DMS 273 (cell line): ENCODE measurements around the gene LEMD3.
A peak's percentile ranks its signal among the peaks of the same experiment; 100 is the strongest.

Experiments used
- DNase-seq: peaks from one replicate; lab custom pipeline; 2025; ENCODE audit not compliant: unreplicated experiment; lab: John Stamatoyannopoulos, UW

LEMD3 gene

GRCh38 chr12:65169320-65170208 lies at the start of gene LEMD3:
LEMD3 (plus strand) TSS chr12:65169583; CDS start chr12:65169597, 14 bp downstream.
- peak; percentile 95 for DNase-seq

- DNase-seq = peak; percentile 57
Measured at GRCh38 chr12:65121049-65121955, 48.1 kb upstream of the LEMD3 start, which contains the start of gene WIF1. WIF1 (minus strand) TSS chr12:65121305; CDS start chr12:65121191, 114 bp downstream.

GRCh38 chr12:65121956-65122469 lies 47.4 kb upstream of the LEMD3 start:
- DNase-seq = no peak

GRCh38 chr12:65122703-65123102 lies 46.7 kb upstream of the LEMD3 start:
- peak; percentile 29 for DNase-seq

GRCh38 chr12:65123435-65124063 lies 45.8 kb upstream of the LEMD3 start:
- peak; percentile 62 for DNase-seq

- DNase-seq = no peak
Measured at GRCh38 chr12:65125247-65125646, 44.1 kb upstream of the LEMD3 start.

GRCh38 chr12:65125975-65126374 lies 43.4 kb upstream of the LEMD3 start:
- no peak for DNase-seq

GRCh38 chr12:65126482-65126881 lies 42.9 kb upstream of the LEMD3 start:
- DNase-seq = no peak

GRCh38 chr12:65133879-65134278 lies 35.5 kb upstream of the LEMD3 start:
- DNase-seq = no peak

GRCh38 chr12:65139389-65139788 lies 30.0 kb upstream of the LEMD3 start:
- DNase-seq = no peak

- no peak for DNase-seq
Measured at GRCh38 chr12:65140738-65141137, 28.6 kb upstream of the LEMD3 start.

- no peak for DNase-seq
Measured at GRCh38 chr12:65147312-65147905, 22.0 kb upstream of the LEMD3 start.

- DNase-seq = no peak
Measured at GRCh38 chr12:65152012-65152411, 17.4 kb upstream of the LEMD3 start.

- DNase-seq = no peak
Measured at GRCh38 chr12:65152596-65152995, 16.8 kb upstream of the LEMD3 start.

GRCh38 chr12:65155784-65156183 lies 13.6 kb upstream of the LEMD3 start:
- DNase-seq = no peak

- DNase-seq = no peak
Measured at GRCh38 chr12:65156366-65156841, 13.0 kb upstream of the LEMD3 start.

- no peak for DNase-seq
Measured at GRCh38 chr12:65157091-65157490, 12.3 kb upstream of the LEMD3 start.

- no peak for DNase-seq
Measured at GRCh38 chr12:65162609-65163008, 6.8 kb upstream of the LEMD3 start.

GRCh38 chr12:65164244-65164643 lies 5.1 kb upstream of the LEMD3 start:
- no peak for DNase-seq

- DNase-seq = no peak
Measured at GRCh38 chr12:65164774-65165173, 4.6 kb upstream of the LEMD3 start.
